Transverse colon (tissue), 4 donors: ENCODE results near the gene PTPN7. TPM values are rescaled to one million over a fixed set of nuclear protein-coding genes. Genes with fewer than 3 reads are reported as not detected.
A peak's percentile ranks its signal among the peaks of the same experiment; 100 is the strongest.
"Not testable (repeated sequence)": the region's sequence is repeated elsewhere in the genome, so short reads cannot be mapped to it uniquely, and the experiment has no call there.

Experiments used
- DNase-seq: peaks from one replicate; pipeline ENCODE4 v3.0.0-alpha.2; 2019
- H3K27ac ChIP-seq, 4 donors: fragments of 200-600 bp; sonication (generic); 2 replicates each; pipeline ENCODE4 v1.5.1; 2016 to 2018; ENCODE audit warnings: inconsistent platforms in 4 of 4
- H3K27me3 ChIP-seq: fragments of 200-600 bp; sonication (generic); 2 replicates; pipeline ENCODE4 v1.5.1; 2017; ENCODE audit warnings: inconsistent platforms
- H3K36me3 ChIP-seq, 4 donors: fragments of 200-600 bp; sonication (generic); 2 replicates each; pipeline ENCODE4 v1.5.1; 2017 to 2019; ENCODE audit warnings: inconsistent platforms in 4 of 4
- H3K4me1 ChIP-seq, 4 donors: fragments of 200-600 bp; sonication (generic); 2 replicates each; pipeline ENCODE4 v1.5.1; 2017 to 2020; ENCODE audit warnings: inconsistent platforms in 4 of 4
- H3K4me3 ChIP-seq, 4 donors: fragments of 200-600 bp; sonication (generic); 1 replicate in 1 of 4; 2 replicates in 3 of 4; pipeline versions ENCODE4 v1.5.1 to v1.6.1; 2017 to 2019; ENCODE audit warnings: inconsistent platforms in 4 of 4
- H3K9me3 ChIP-seq, 2 donors: fragments of 200-600 bp; sonication (generic); 2 replicates each; pipeline ENCODE4 v1.5.1; 2017 to 2019; ENCODE audit warnings: inconsistent platforms in 2 of 2
- CTCF ChIP-seq, 5 experiments: fragments of 200-600 bp in 3 of 5; fragments of 450-650 bp in 2 of 5; sonication (generic) in 3 of 5; IDR thresholded peaks; 1 replicate in 2 of 5; 2 replicates in 3 of 5; pipeline ENCODE4 v1.5.1; 2016 to 2017; ENCODE audit warnings: antibody characterized with exemption in 5 of 5, inconsistent platforms in 3 of 5, mild to moderate bottlenecking in 2 of 5, moderate library complexity in 1 of 5
- EP300 ChIP-seq: sonication (generic); formaldehyde crosslinking; IDR thresholded peaks from one replicate; pipeline ENCODE4 v1.6.1; 2017; ENCODE audit warnings: antibody characterized with exemption, low read depth
- POLR2A ChIP-seq: fragments of 450-650 bp; IDR thresholded peaks from one replicate; pipeline ENCODE4 v1.6.1; 2016; ENCODE audit warnings: antibody characterized with exemption, mild to moderate bottlenecking, moderate library complexity
- POLR2AphosphoS5 ChIP-seq, 3 donors: sonication (generic); formaldehyde crosslinking; IDR thresholded peaks; one replicate each; pipeline ENCODE4 v1.6.1; 2016; ENCODE audit warnings: antibody characterized with exemption in 3 of 3
- WGBS, 2 donors: methylation state at CpG; one replicate each; pipeline ENCODE4 v1.1.5; 2018; ENCODE audit warnings: low coverage in 1 of 2; 5-methylcytosine and 5-hydroxymethylcytosine counted together
- in situ Hi-C, 4 donors: fragments of 200-750 bp; cut with MboI; loops; one replicate each; pipeline versions ENCODE4 v1.15.0 to v1.15.1; 2017; ENCODE audit warnings: low sequenced_read_pairs in 3 of 4, low pct_ligation_motif_present in 1 of 4, low pct_unique_long_range_greater_than_20kb in 1 of 4
- intact Hi-C: fragments of 100-400 bp; cut with DNase I; formaldehyde crosslinking; loops from one replicate; pipeline ENCODE4 v1.15.1; 2023; ENCODE audit warnings: low total_unique reads
- total RNA-seq, 4 donors: library from RNA; depleted of rRNA; stranded (reverse); fragments of >200 nt; gene quantifications; one replicate each; pipeline ENCODE4 v1.1.0, GENCODE V29; 2016

PTPN7 gene
- total RNA-seq, 4 donors from 2014 or later: 5.2 to 32.5 (median 14.0) TPM; not detected in 1

- intact Hi-C loops (no loop called here), in situ Hi-C loops (loop anchor here in 3 of 4 donors (25.0 kb wide), 2 partner anchors 258 to 283 kb away; partner anchors contain the start of gene SHISA4 (in 2 of the 3))
- Histone ChIP-seq H3K27ac (peak overlapping the region; percentile 90 to 95 (median 94)), H3K4me1 (peaks cover 11 to 34% (median 15%) of the 10 kb centered on the region in 4 donors), H3K9me3 (no peaks in the 10 kb centered on the region), H3K4me3 (peak overlapping the region; percentile 65 to 96 (median 93)), H3K27me3 (no peaks in the 10 kb centered on the region), H3K36me3 (no peaks in the 10 kb centered on the region)
- DNase-seq: no peak
- WGBS, 2 donors: 0 to 7% methylated on average over 6 to 13 of the region's 13 CpGs
- TF ChIP-seq POLR2A: no peak
- no peak for TF ChIP-seq EP300
- TF ChIP-seq POLR2AphosphoS5 (IDR thresholded peaks at IDR 0.05): no peak
- TF ChIP-seq CTCF (IDR thresholded peaks at IDR 0.05): no peak
Measured at GRCh38 chr1:202145068-202145743, 15.2 kb downstream of the PTPN7 start.

GRCh38 chr1:202144402-202145067, 15.9 kb downstream of the PTPN7 start, which contains the start of gene ARL8A:
Gene ARL8A (minus strand): TSS chr1:202144737. CDS start chr1:202144572, 165 bp downstream.
- DNase-seq: peak; percentile 80
- in situ Hi-C loops (loop anchor here in 3 of 4 donors (25.0 kb wide), 2 partner anchors 257 to 282 kb away; partner anchors contain the start of gene SHISA4 (in 2 of the 3)), intact Hi-C loops (no loop called here)
- Histone ChIP-seq H3K36me3 (no peaks in the 10 kb centered on the region), H3K27me3 (no peaks in the 10 kb centered on the region), H3K27ac (peak within 1 kb of the TSS; percentile 90 to 95 (median 94)), H3K4me1 (peaks cover 11 to 34% (median 15%) of the 10 kb centered on the region in 4 donors), H3K4me3 (peak within 1 kb of the TSS; percentile 65 to 96 (median 93)), H3K9me3 (no peaks in the 10 kb centered on the region)
- TF ChIP-seq POLR2A (no peak), EP300 (no peak), POLR2AphosphoS5 (IDR thresholded peaks at IDR 0.05) (peak; percentile 6 to 55 (median 27))
- 0% methylated on average over 33 of the region's 82 CpGs; no CpG with 5 or more reads in 1 of the 2 donors for WGBS, 2 donors

- 1% methylated on average over 55 of the region's 58 CpGs; no CpG with 5 or more reads in 1 of the 2 donors for WGBS, 2 donors
- no peak for TF ChIP-seq POLR2A
- no peak for TF ChIP-seq POLR2AphosphoS5 (IDR thresholded peaks at IDR 0.05)
- TF ChIP-seq EP300: no peak
- no peak for TF ChIP-seq CTCF (IDR thresholded peaks at IDR 0.05)
- intact Hi-C loops (no loop called here), in situ Hi-C loops (loop anchor here in 3 of 4 donors (25.0 kb wide), 2 partner anchors 257 to 282 kb away; partner anchors contain the start of gene SHISA4 (in 2 of the 3))
- H3K27me3 ChIP-seq: no peaks in the 10 kb centered on the region
- peak overlapping the region; percentile 65 to 96 (median 93) for H3K4me3 ChIP-seq
- no peaks in the 10 kb centered on the region for H3K9me3 ChIP-seq
- H3K36me3 ChIP-seq: no peaks in the 10 kb centered on the region
- peaks cover 11 to 34% (median 15%) of the 10 kb centered on the region in 4 donors for H3K4me1 ChIP-seq
- DNase-seq: peak; percentile 36
- H3K27ac ChIP-seq: peak overlapping the region; percentile 90 to 95 (median 94)
Measured at GRCh38 chr1:202143768-202144401, 16.5 kb downstream of the PTPN7 start.

GRCh38 chr1:202143011-202143767, 17.2 kb downstream of the PTPN7 start:
- 11 to 14% methylated on average over 10 to 16 of the region's 17 CpGs for WGBS, 2 donors
- peak overlapping the region; percentile 90 to 95 (median 94) for H3K27ac ChIP-seq
- H3K36me3 ChIP-seq: no peaks in the 10 kb centered on the region
- in situ Hi-C loops: loop anchor here in 3 of 4 donors (25.0 kb wide), 2 partner anchors 256 to 281 kb away; partner anchors contain the start of gene SHISA4 (in 2 of the 3)
- peak; percentile 34 for DNase-seq
- intact Hi-C loops: no loop called here
- no peaks in the 10 kb centered on the region for H3K9me3 ChIP-seq
- no peaks in the 10 kb centered on the region for H3K27me3 ChIP-seq
- TF ChIP-seq POLR2A (no peak), EP300 (no peak), CTCF (IDR thresholded peaks at IDR 0.05) (no peak), POLR2AphosphoS5 (IDR thresholded peaks at IDR 0.05) (no peak)
- peaks cover 11 to 34% (median 15%) of the 10 kb centered on the region in 4 donors for H3K4me1 ChIP-seq
- H3K4me3 ChIP-seq: peak overlapping the region; percentile 65 to 96 (median 93)

GRCh38 chr1:202141468-202141867, 18.9 kb downstream of the PTPN7 start:
- WGBS, 2 donors: 80 to 89% methylated on average over 2 to 3 of the region's 3 CpGs
- H3K27ac ChIP-seq, intact Hi-C loops: not testable (repeated sequence)

More at GRCh38 chr1:202141468-202141867, 18.9 kb downstream of the PTPN7 start:
- in situ Hi-C loops: loop anchor here in 3 of 4 donors (25.0 kb wide), 2 partner anchors 254 to 279 kb away; partner anchors contain the start of gene SHISA4 (in 2 of the 3)
- not testable (repeated sequence) for H3K27me3 ChIP-seq, H3K4me3 ChIP-seq, DNase-seq, H3K36me3 ChIP-seq, H3K9me3 ChIP-seq
- H3K4me1 ChIP-seq: peaks cover 11 to 34% (median 15%) of the 10 kb centered on the region in 4 donors
